Midbrain (tissue), 1 donor: Measurements from ENCODE around the gene PLPPR3.
"Not testable (repeated sequence)": the region's sequence is repeated elsewhere in the genome, so short reads cannot be mapped to it uniquely, and the experiment has no call there.

Experiments
- DNase-seq: peaks from one replicate; lab custom pipeline; 2025; lab: John Stamatoyannopoulos, UW

The PLPPR3 gene

GRCh38 chr19:827710-828321, 6.1 kb upstream of the PLPPR3 start, which contains the start of gene AZU1:
Gene AZU1, plus strand, starts transcription at chr19:827837. Its CDS starts 10 bp downstream, at chr19:827847.
- no peak for DNase-seq

DNA sequence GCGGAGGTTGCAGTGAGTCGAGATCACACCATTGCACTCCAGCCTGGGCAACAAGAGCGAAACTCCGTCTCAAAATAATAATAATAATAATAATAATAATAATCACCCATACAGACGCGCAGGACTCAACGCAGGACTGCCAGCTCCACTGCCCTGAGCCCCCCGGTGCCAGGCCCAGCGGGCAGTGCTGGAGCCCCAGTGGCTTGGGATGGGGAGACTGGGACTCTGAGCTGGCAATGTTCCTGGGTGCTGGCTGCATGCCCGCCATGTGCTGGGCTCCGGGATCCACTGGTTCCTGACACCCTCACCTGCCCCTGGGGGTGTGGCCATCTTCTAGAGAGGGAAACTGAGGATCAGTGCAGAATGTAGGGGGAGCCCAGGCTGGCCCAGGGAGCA, 5.6 kb upstream of the PLPPR3 start:
- no peak for DNase-seq

- DNase-seq = no peak
Measured at GRCh38 chr19:825897-826644, 4.3 kb upstream of the PLPPR3 start.

GRCh38 chr19:824885-825284, 3.1 kb upstream of the PLPPR3 start:
- DNase-seq = no peak

- DNase-seq = no peak
Measured at GRCh38 chr19:823565-824121, 1.9 kb upstream of the PLPPR3 start.

DNA sequence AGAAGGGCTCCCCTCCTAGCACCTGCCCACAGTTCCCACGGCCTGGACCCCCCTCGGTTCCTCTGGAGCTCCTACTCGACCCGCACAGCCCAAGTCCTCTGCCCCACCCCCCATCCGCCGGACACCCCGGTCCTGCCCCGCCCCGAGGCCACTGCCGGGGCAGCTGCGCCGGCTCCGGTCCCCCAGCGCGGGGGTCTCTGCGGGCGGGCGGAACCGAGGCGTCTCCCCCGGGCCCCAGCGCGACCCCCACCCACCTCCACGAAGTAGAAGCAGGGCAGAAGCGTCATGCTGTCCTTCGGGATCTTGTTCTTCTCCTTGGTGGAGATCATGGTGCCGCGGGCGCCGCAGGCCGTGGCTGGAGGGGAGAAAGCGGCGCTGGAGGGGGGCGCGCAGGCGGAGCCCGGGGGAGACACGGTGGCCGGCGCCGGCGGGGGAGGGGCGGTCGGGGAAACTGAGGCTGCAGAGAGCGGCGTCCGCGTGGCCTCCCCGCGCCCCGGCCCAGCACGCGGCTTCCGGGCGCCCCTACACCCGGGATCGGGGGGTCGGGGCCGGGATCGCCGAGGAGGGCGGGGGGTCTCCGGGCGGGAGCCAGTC, 427 bp downstream of the PLPPR3 start:
- DNase-seq = no peak

DNA sequence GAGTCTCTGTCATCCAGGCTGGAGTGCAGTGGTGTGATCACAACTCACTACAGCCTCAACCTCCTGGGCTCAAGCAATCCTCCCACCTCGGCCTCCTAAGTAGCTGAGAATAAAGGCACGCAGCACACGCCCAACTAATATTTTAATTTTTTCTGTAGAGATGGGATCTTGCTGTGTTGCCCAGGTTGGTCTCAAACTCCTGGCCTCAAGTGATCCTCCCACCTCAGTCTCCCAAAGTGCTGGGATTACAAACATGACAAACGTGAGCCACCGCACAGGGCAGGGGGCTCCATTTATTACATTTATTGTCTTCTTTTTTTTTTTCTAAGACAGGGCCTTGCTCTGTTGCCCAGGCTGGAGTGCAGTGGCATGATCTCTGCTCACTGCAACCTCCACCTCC, 1.5 kb downstream of the PLPPR3 start:
- DNase-seq = not testable (repeated sequence)

- no peak for DNase-seq
Measured at GRCh38 chr19:816500-816857, 5.3 kb downstream of the PLPPR3 start.

DNA sequence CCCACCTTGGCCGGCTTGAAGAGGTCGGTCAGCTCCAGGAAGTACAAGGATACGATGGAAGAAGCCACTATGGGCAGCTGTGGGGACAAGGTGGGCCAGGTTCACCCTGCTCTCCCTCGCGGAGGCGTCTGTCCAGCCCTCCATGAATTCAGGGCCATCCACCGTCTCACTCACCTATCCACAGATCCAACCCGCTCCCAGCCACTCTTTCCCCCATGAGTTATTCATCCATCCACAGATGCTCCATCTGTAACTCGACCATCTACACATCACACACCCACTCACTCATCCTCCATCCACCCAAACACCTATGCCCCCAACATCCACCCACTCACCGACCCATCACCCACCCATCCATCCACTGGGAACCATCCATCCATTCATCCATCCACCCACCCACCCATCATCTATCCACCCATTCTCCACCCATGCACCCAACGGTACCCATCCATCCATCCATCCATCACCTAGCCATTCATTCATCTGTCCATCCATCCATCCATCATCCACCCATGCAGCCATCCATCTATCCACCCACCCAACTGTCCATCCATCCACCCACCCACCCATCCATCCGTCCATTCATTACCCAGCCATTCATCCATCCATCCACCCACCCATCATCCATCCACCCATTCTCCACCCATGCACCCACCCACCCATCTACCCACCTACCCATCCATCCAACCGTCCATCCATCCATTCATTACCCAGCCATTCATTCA, 5.8 kb downstream of the PLPPR3 start:
- no peak for DNase-seq

- DNase-seq = no peak
Measured at GRCh38 chr19:815079-815774, 6.5 kb downstream of the PLPPR3 start.

DNA sequence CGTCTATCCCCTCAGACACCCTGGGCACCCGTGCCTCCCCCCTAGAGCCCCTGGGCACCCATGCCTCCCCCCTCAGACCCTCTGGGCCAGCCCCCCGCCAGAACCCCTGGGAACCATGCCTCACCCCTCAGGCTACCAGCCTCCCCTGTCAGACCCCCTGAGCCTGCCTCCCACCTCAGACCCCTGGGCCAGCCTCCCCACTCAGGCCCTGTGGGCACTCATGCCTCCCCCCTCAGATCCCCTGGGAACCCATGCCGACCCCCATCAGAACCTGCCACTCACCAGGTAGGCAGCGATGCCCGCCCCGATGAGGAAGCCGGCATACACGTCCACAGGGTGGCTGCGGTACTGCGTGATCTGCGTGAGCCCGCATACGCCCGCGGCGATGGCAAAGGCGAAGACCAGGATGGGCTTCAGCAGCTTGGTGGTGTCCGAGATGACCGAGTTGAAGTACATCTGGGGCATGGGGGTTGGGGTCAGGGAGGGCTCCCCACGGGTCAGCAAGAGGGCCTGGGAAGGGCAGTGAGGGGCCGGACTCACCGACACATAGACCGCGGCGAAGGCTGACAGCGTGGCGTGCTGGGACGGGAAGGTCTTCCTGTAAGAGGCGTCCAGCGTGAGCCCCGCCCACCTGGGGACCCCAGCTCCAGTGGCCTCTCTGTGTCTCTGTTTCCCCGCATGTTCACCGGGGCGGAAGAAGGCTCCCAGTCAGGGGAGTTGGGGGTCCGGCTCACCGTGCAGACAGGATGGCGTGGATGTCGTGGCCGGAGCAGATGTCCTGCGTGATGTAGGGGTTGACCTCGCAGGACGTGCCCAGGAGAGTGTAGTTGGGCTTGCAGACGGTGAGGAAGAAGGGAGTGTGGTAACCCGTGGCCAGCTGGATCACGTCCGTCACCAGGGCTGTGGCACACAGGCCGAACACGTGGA, 7.3 kb downstream of the PLPPR3 start:
- DNase-seq = no peak

DNA sequence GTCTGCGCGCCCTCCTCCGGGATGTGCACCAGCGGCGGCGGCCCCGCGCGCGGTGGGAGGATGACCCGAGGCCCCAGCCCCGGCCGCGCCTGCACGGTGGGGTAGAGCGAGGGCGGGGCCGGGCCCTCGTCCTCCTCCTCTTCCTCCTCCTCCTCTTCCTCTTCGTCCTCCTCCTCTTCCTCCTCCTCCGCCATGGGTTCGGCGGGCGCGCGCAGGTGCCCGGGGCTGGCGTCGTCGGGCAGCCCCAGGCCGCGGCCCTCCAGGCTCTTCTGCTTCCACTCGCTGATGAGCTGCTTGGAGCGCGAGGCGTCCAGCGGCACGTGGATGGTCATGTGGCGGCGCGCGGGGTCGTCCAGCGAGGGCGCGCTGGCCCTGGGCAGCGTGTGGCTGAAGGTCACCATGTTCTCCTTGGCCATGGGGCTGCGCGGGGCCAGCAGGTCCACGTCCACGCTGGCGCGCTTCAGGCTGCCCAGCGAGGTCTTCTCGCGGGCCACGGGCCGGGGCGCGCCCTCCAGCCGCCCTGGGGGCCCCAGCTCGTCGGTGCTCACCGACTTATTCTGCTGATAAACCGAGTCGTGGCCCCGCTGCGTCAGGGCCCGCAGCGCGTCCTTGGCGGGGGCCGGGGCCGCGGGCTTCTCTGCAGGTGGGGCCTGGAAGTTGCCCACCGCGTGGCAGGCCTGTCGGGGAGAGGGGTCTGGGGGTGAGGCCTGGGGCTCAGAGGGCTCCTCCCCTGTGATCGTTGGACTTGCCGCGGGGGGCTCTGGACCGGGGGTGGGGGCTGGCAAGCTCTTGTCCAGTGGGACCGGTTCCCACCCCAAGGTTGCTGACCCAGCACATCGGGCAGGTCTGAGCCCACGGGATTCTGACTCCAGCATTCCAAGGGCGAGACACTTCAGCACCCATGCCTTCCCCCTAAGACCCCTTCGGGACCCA, 8.3 kb downstream of the PLPPR3 start:
- DNase-seq = no peak

DNA sequence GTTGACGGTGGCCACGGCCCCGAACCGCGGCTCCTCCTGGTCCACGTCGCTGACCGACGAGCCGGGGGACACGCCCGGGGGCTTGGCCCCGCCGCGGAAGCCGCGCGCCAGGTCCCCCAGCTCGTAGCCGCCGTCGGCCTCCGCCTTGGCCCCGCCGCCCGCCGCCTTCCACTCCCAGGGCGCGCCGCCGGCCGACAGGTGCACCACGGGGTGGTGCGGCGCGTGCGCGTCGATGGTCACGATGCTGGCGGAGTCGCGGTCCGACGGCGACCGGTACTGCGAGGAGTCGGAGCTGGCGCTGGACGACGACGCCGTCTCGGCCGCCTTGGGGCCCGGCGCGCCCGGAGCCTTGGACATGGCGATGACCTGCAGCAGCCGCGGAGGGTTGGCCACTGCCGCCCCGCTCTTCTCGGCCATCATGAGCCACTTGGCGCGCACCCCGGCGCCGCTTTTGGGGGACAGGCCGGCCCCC, 9.0 kb downstream of the PLPPR3 start:
- DNase-seq = no peak

DNA sequence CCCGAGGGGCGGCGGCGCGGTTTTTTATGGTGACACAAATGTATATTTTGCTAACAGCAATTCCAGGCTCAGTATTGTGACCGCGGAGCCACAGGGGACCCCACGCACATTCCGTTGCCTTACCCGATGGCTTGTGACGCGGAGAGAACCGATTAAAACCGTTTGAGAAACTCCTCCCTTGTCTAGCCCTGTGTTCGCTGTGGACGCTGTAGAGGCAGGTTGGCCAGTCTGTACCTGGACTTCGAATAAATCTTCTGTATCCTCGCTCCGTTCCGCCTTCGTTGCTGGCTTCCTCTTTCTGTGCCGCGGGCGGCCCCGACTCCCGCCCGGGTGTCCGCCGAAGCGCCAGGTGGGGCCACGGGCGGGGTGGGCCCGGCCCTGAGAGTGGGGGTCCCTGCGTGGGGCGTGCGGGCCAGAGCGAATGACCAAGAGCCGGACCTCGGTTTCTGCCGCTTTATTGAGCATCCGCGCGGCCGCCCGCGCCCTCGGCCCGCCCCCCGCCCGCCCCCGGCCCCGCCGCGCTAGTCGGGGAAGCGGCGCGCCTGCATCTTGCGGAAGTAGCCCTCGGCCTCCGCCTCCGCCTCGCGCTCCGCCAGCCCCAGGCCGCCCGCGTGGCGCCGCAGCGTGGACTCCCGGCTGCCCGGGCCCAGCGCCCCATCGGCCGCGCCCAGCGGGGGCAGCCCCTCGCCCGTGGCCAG, 9.6 kb downstream of the PLPPR3 start:
- no peak for DNase-seq

- DNase-seq = no peak
Measured at GRCh38 chr19:811506-812048, 10.2 kb downstream of the PLPPR3 start.

DNA sequence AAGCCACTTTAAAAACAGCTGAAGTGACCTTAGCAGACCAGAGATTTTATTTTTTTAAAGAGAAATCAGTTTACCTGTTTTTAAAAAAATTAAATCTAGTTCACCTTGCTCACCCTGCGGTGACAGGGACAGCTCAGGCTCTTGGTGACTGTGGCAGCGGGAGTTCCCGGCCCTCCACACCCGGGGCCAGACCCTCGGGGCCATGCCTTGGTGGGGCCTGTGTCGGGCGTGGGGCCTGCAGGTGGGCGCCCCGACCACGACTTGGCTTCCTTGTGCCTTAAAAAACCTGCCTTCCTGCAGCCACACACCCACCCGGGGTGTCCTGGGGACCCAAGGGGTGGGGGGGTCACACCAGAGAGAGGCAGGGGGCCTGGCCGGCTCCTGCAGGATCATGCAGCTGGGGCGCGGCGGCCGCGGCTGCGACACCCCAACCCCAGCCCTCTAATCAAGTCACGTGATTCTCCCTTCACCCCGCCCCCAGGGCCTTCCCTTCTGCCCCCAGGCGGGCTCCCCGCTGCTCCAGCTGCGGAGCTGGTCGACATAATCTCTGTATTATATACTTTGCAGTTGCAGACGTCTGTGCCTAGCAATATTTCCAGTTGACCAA, 10.8 kb downstream of the PLPPR3 start:
- no peak for DNase-seq

- DNase-seq = no peak
Measured at GRCh38 chr19:810077-810855, 11.5 kb downstream of the PLPPR3 start.
